NCI-H2171 (cell line): ENCODE measurements around the gene IRS1.

ENCODE experiments used
- DNase-seq: peaks from one replicate; lab custom pipeline; 2025; lab: John Stamatoyannopoulos, UW

Gene IRS1

GRCh38 chr2:226758921-226759640, 40.5 kb downstream of the IRS1 start:
- no peak for DNase-seq

- DNase-seq, result no peak
Measured at GRCh38 chr2:226756131-226756530, 43.5 kb downstream of the IRS1 start.

- no peak for DNase-seq
Measured at GRCh38 chr2:226755631-226756030, 44.0 kb downstream of the IRS1 start.

- no peak for DNase-seq
Measured at GRCh38 chr2:226754821-226755604, 44.6 kb downstream of the IRS1 start.

- no peak for DNase-seq
Measured at GRCh38 chr2:226752887-226753286, 46.7 kb downstream of the IRS1 start.

- DNase-seq, result no peak
Measured at GRCh38 chr2:226747288-226747687, 52.3 kb downstream of the IRS1 start.

GRCh38 chr2:226746196-226746800, 53.3 kb downstream of the IRS1 start:
- DNase-seq, result no peak

- DNase-seq, result no peak
Measured at GRCh38 chr2:226743915-226744314, 55.7 kb downstream of the IRS1 start.

GRCh38 chr2:226742347-226742746, 57.3 kb downstream of the IRS1 start:
- DNase-seq, result no peak

GRCh38 chr2:226740039-226740648, 59.5 kb downstream of the IRS1 start:
- DNase-seq, result no peak

GRCh38 chr2:226739545-226740030, 60.0 kb downstream of the IRS1 start:
- no peak for DNase-seq

- DNase-seq, result no peak
Measured at GRCh38 chr2:226738821-226739544, 60.6 kb downstream of the IRS1 start.

- DNase-seq, result no peak
Measured at GRCh38 chr2:226738191-226738820, 61.3 kb downstream of the IRS1 start.

- no peak for DNase-seq
Measured at GRCh38 chr2:226736382-226736781, 63.2 kb downstream of the IRS1 start.

GRCh38 chr2:226733927-226734564, 65.6 kb downstream of the IRS1 start:
- no peak for DNase-seq

- no peak for DNase-seq
Measured at GRCh38 chr2:226733189-226733858, 66.3 kb downstream of the IRS1 start.

GRCh38 chr2:226732478-226733188, 67.0 kb downstream of the IRS1 start:
- no peak for DNase-seq

- no peak for DNase-seq
Measured at GRCh38 chr2:226730481-226730880, 69.1 kb downstream of the IRS1 start.

- DNase-seq, result no peak
Measured at GRCh38 chr2:226728996-226729395, 70.6 kb downstream of the IRS1 start.

- DNase-seq, result no peak
Measured at GRCh38 chr2:226727251-226727650, 72.4 kb downstream of the IRS1 start.
